IMR-90 (cell line): ENCODE measurements around the gene TXNRD1. TPM values are rescaled to one million over a fixed set of nuclear protein-coding genes. Genes with fewer than 3 reads are reported as not detected.
"Not testable (repeated sequence)": the region's sequence is repeated elsewhere in the genome, so short reads cannot be mapped to it uniquely, and the experiment has no call there.

ENCODE experiments used
- ATAC-seq: fragments of 200-7000 bp; cut with Tn5 transposase; 2 replicates; pipeline ENCODE4 v1.9.1; 2020; ENCODE audit warnings: low read depth, mild to moderate bottlenecking, moderate library complexity
- BruUV-seq: library from RNA; stranded (reverse); fragments of 400-500 nt; replicated peaks from 2 replicates; lab custom pipeline; 2021; lab: Mats Ljungman, UMichigan
- CTCF ChIA-PET: fragments of 300-600 bp; formaldehyde crosslinking; extraction: SDS; loops from one replicate; lab custom pipeline; 2021; ENCODE audit warnings: antibody characterized with exemption; lab: Yijun Ruan, JAX
- POLR2A ChIA-PET: fragments of 300-600 bp; sonication (Branson Sonifier 250); formaldehyde crosslinking; loops from one replicate; lab custom pipeline; 2022; ENCODE audit warnings: antibody characterized with exemption; ENCODE audit not compliant: unreplicated experiment; lab: Charles Lee
- DNase-seq: peaks from one replicate; pipeline ENCODE4 v3.0.0; 2013
- H2AFZ ChIP-seq: replicated peaks from 2 replicates; pipeline ENCODE3; 2013; ENCODE audit warnings: low read length, mild to moderate bottlenecking; ENCODE audit not compliant: poor library complexity
- H2AK5ac ChIP-seq: 2 replicates; pipeline ENCODE4 v1.6.1; 2013; ENCODE audit warnings: low read depth, low read length, inconsistent platforms
- H2AK9ac ChIP-seq: replicated peaks from 2 replicates; pipeline ENCODE3; 2013; ENCODE audit warnings: mild to moderate bottlenecking, low read depth, low read length, moderate library complexity; ENCODE audit not compliant: poor library complexity
- H2BK120ac ChIP-seq: 2 replicates; pipeline ENCODE4 v1.6.1; 2013; ENCODE audit warnings: low read depth, low read length, inconsistent platforms
- H2BK15ac ChIP-seq: 3 replicates; pipeline ENCODE4 v1.6.1; 2013; ENCODE audit warnings: low read depth, low read length, inconsistent platforms
- H2BK20ac ChIP-seq: 2 replicates; pipeline ENCODE4 v1.6.1; 2013; ENCODE audit warnings: low read depth, mild to moderate bottlenecking, inconsistent platforms, low read length, moderate library complexity
- H2BK5ac ChIP-seq: 2 replicates; pipeline ENCODE4 v1.6.1; 2013; ENCODE audit warnings: mild to moderate bottlenecking, low read depth, low read length, inconsistent platforms; ENCODE audit not compliant: poor library complexity, severe bottlenecking
- H3K14ac ChIP-seq: replicated peaks from 2 replicates; pipeline ENCODE4 v1.6.1; 2013; ENCODE audit warnings: low read depth, low read length, inconsistent platforms
- H3K18ac ChIP-seq: 2 replicates; pipeline ENCODE4 v1.6.1; 2013; ENCODE audit warnings: low read depth, low read length, control low read depth
- H3K23ac ChIP-seq: 2 replicates; pipeline ENCODE4 v1.6.1; 2013; ENCODE audit warnings: low read depth, low read length, inconsistent platforms
- H3K27ac ChIP-seq: 2 replicates; pipeline ENCODE4 v1.5.1; 2013; ENCODE audit warnings: mild to moderate bottlenecking, control low read depth, low read length; ENCODE audit not compliant: insufficient read depth
- H3K27me3 ChIP-seq: 2 replicates; pipeline ENCODE4 v1.6.1; 2013; ENCODE audit warnings: low read length; ENCODE audit not compliant: control insufficient read depth, insufficient read depth
- H3K36me3 ChIP-seq: 2 replicates; pipeline ENCODE4 v1.6.1; 2013; ENCODE audit warnings: low read length, mixed read lengths; ENCODE audit not compliant: control insufficient read depth, insufficient read depth
- H3K4ac ChIP-seq: 2 replicates; pipeline ENCODE4 v1.6.1; 2013; ENCODE audit warnings: low read depth, low read length, inconsistent platforms
- H3K4me1 ChIP-seq: 2 replicates; pipeline ENCODE4 v1.6.1; 2013; ENCODE audit warnings: low read length, mixed read lengths; ENCODE audit not compliant: control insufficient read depth, insufficient read depth
- H3K4me2 ChIP-seq: 2 replicates; pipeline ENCODE4 v1.6.1; 2013; ENCODE audit warnings: low read depth, mild to moderate bottlenecking, control low read depth, low read length, moderate library complexity
- H3K4me3 ChIP-seq: 2 replicates; pipeline ENCODE4 v1.5.1; 2013; ENCODE audit warnings: low read depth, mild to moderate bottlenecking, control low read depth, low read length, moderate library complexity; ENCODE audit not compliant: insufficient read depth
- H3K56ac ChIP-seq: 2 replicates; pipeline ENCODE4 v1.6.1; 2013; ENCODE audit warnings: low read length, inconsistent platforms; ENCODE audit not compliant: insufficient read depth; ENCODE audit errors: extremely low read depth
- H3K79me1 ChIP-seq, 2 experiments: 2 replicates each; pipeline ENCODE4 v1.6.1; 2013; ENCODE audit warnings: low read length in 2 of 2, inconsistent platforms in 1 of 2, low read depth in 1 of 2
- H3K9ac ChIP-seq: 2 replicates; pipeline ENCODE4 v1.6.1; 2013; ENCODE audit warnings: low read depth, low read length, control low read depth
- H3K9me1 ChIP-seq: 2 replicates; pipeline ENCODE4 v1.6.1; 2013; ENCODE audit warnings: low read length, inconsistent platforms; ENCODE audit not compliant: insufficient read depth
- H3K9me3 ChIP-seq: 2 replicates; pipeline ENCODE4 v1.6.1; 2013; ENCODE audit warnings: low read length; ENCODE audit not compliant: control insufficient read depth, insufficient read depth
- H4K20me1 ChIP-seq: 2 replicates; pipeline ENCODE4 v1.6.1; 2013; ENCODE audit warnings: low read length, inconsistent platforms; ENCODE audit not compliant: insufficient read depth
- H4K5ac ChIP-seq: 2 replicates; pipeline ENCODE4 v1.6.1; 2013; ENCODE audit warnings: mild to moderate bottlenecking, low read depth, low read length, control low read depth
- H4K8ac ChIP-seq, 2 experiments: 2 replicates each; pipeline ENCODE4 v1.6.1; 2013; ENCODE audit warnings: low read depth in 2 of 2, low read length in 2 of 2, control low read depth in 1 of 2, inconsistent platforms in 1 of 2
- H4K91ac ChIP-seq: 2 replicates; pipeline ENCODE4 v1.6.1; 2013; ENCODE audit warnings: low read depth, low read length, inconsistent platforms; ENCODE audit not compliant: insufficient read depth
- WGBS, 2 experiments: methylation state at CpG; one replicate each; pipeline versions ENCODE4 v1.1.5 to v1.1.7; 2013; ENCODE audit warnings: missing lambda C conversion rate in 2 of 2; ENCODE audit not compliant: insufficient read length in 1 of 2; ENCODE audit errors: extremely low coverage in 2 of 2; 5-methylcytosine and 5-hydroxymethylcytosine counted together
- dilution Hi-C: fragments of 300-500 bp; cut with HindIII; formaldehyde crosslinking; loops from one replicate; pipeline ENCODE4 v1.14.3; 2018; ENCODE audit warnings: low sequenced_read_pairs; ENCODE audit not compliant: unreplicated experiment
- in situ Hi-C: fragments of 300-500 bp; cut with MboI; formaldehyde crosslinking; loops from 3 replicates; pipeline ENCODE4 v1.14.3; 2019; ENCODE audit warnings: low sequenced_read_pairs, inconsistent platforms, mixed read lengths
- intact Hi-C: fragments of 100-400 bp; cut with micrococcal nuclease; formaldehyde crosslinking; loops from 2 replicates; pipeline ENCODE4 v1.10.0; 2022
- polyA plus RNA-seq, 3 experiments: library from polyadenylated mRNA; depleted of rRNA; stranded (reverse); fragments of >200 nt; gene quantifications; 2 replicates each; pipeline ENCODE4 v1.2.3, GENCODE V29; 2012; ENCODE audit warnings: low replicate concordance in 1 of 3
- total RNA-seq: library from RNA; depleted of rRNA; stranded (reverse); fragments of >200 nt; gene quantifications from 2 replicates; pipeline ENCODE4 v1.2.3, GENCODE V29; 2012

TXNRD1 gene
- total and polyA plus RNA-seq, 2 of the 4 experiments (the other 2 are of a cell fraction) = 379 to 582 TPM

- intact Hi-C loops = loop anchor here (10.0 kb wide), 1 partner anchor 378 kb away; no protein-coding TSS in a partner anchor
- H3K18ac ChIP-seq, H3K27me3 ChIP-seq, CTCF ChIA-PET, H2AK9ac ChIP-seq, H3K9me3 ChIP-seq, H4K91ac ChIP-seq, ATAC-seq, H4K5ac ChIP-seq, H2BK15ac ChIP-seq, H3K4me1 ChIP-seq, H3K56ac ChIP-seq, H2BK5ac ChIP-seq, DNase-seq, H3K9ac ChIP-seq, H2BK120ac ChIP-seq, H2AFZ ChIP-seq, H3K14ac ChIP-seq, H3K4me2 ChIP-seq, dilution Hi-C loops, in situ Hi-C loops, POLR2A ChIA-PET, H2AK5ac ChIP-seq, H2BK20ac ChIP-seq, H4K8ac ChIP-seq, H3K23ac ChIP-seq, H3K4ac ChIP-seq, H3K4me3 ChIP-seq, H3K9me1 ChIP-seq, BruUV-seq: not testable (repeated sequence)
- Histone ChIP-seq H4K20me1 (peaks cover 55% of the 10 kb centered on the region), H3K27ac (peak overlapping the region; percentile 3; the same call in 1 of the 2 replicates), H3K79me1 (peaks cover 23 to 54% of the 10 kb centered on the region in 2 experiments), H3K36me3 (peaks cover 57% of the 10 kb centered on the region)
- no CpG with 5 or more reads among the region's 2 CpGs for WGBS, 2 experiments
Observed at GRCh38 chr12:104322533-104322932, 107.0 kb downstream of the TXNRD1 start.
